Mesothelial cell of epicardium (in vitro differentiated cells): ENCODE results near the gene ADAR. TPM values are rescaled to one million over a fixed set of nuclear protein-coding genes. Genes with fewer than 3 reads are reported as not detected.

Experiments used
- DNase-seq, 2 experiments: peaks; one replicate each; pipeline ENCODE4 v3.0.0; 2021; ENCODE audit warnings: low spot score in 2 of 2; ENCODE audit not compliant: unreplicated experiment in 2 of 2
- H3K27ac Mint-ChIP-seq: 2 replicates; pipeline ENCODE4 v1.8.0; 2021; ENCODE audit warnings: mixed read lengths
- H3K27me3 Mint-ChIP-seq: 2 replicates; pipeline ENCODE4 v1.8.0; 2021; ENCODE audit warnings: low read depth, mixed read lengths
- H3K36me3 Mint-ChIP-seq: 2 replicates; pipeline ENCODE4 v1.8.0; 2021; ENCODE audit warnings: mixed read lengths
- H3K4me1 Mint-ChIP-seq: 2 replicates; pipeline ENCODE4 v1.8.0; 2021; ENCODE audit warnings: mixed read lengths
- H3K4me3 Mint-ChIP-seq: 2 replicates; pipeline ENCODE4 v1.8.0; 2021; ENCODE audit warnings: mild to moderate bottlenecking, moderate library complexity, mixed read lengths
- H3K9me3 Mint-ChIP-seq: 2 replicates; pipeline ENCODE4 v1.8.0; 2021; ENCODE audit warnings: mixed read lengths
- CTCF ChIP-seq: fragments of 200-600 bp; sonication (generic); IDR thresholded peaks from one replicate; pipeline ENCODE4 v1.5.0; 2021; ENCODE audit warnings: antibody characterized with exemption; ENCODE audit not compliant: unreplicated experiment
- total RNA-seq: library from RNA; stranded (reverse); gene quantifications from 3 replicates; pipeline ENCODE4 v1.2.1, GENCODE V29; 2021

Gene ADAR
- total RNA-seq, 1 donor from 2014 or later: 229 TPM

- Mint-ChIP-seq H3K27me3 (no peaks in the 10 kb centered on the region), H3K36me3 (peaks cover 38% of the 10 kb centered on the region), H3K27ac (no peak overlapping the region), H3K9me3 (no peaks in the 10 kb centered on the region), H3K4me1 (peaks cover 37% of the 10 kb centered on the region), H3K4me3 (no peak overlapping the region)
- no peak for TF ChIP-seq CTCF
- no peak for DNase-seq
These were observed 56.0 kb downstream of the ADAR start for GRCh38 chr1:154552036-154552435.

- DNase-seq: no peak
- H3K27ac Mint-ChIP-seq: no peak overlapping the region
- peaks cover 38% of the 10 kb centered on the region for H3K36me3 Mint-ChIP-seq
- TF ChIP-seq CTCF: no peak
- no peaks in the 10 kb centered on the region for H3K9me3 Mint-ChIP-seq
- H3K4me1 Mint-ChIP-seq: peaks cover 37% of the 10 kb centered on the region
- no peaks in the 10 kb centered on the region for H3K27me3 Mint-ChIP-seq
- H3K4me3 Mint-ChIP-seq: no peak overlapping the region
These were observed 56.5 kb downstream of the ADAR start for GRCh38 chr1:154551474-154551873.

- H3K36me3 Mint-ChIP-seq: peaks cover 38% of the 10 kb centered on the region
These were observed 57.3 kb downstream of the ADAR start for GRCh38 chr1:154550657-154551056.

GRCh38 chr1:154550070-154550469 is 57.9 kb downstream of the ADAR start:
- H3K27ac Mint-ChIP-seq: peak overlapping the region; percentile 14
- H3K4me3 Mint-ChIP-seq: no peak overlapping the region
- no peak for TF ChIP-seq CTCF
- peaks cover 26% of the 10 kb centered on the region for H3K4me1 Mint-ChIP-seq
- no peaks in the 10 kb centered on the region for H3K27me3 Mint-ChIP-seq
- no peak for DNase-seq
- H3K36me3 Mint-ChIP-seq: peaks cover 36% of the 10 kb centered on the region
- no peaks in the 10 kb centered on the region for H3K9me3 Mint-ChIP-seq

More at GRCh38 chr1:154550657-154551056, 57.3 kb downstream of the ADAR start:
- TF ChIP-seq CTCF: no peak
- no peak for DNase-seq
- H3K4me1 Mint-ChIP-seq: peaks cover 29% of the 10 kb centered on the region
- no peak overlapping the region for H3K4me3 Mint-ChIP-seq
- no peaks in the 10 kb centered on the region for H3K27me3 Mint-ChIP-seq
- no peak overlapping the region for H3K27ac Mint-ChIP-seq
- no peaks in the 10 kb centered on the region for H3K9me3 Mint-ChIP-seq

GRCh38 chr1:154549202-154549770 is 58.7 kb downstream of the ADAR start:
- TF ChIP-seq CTCF: no peak
- H3K9me3 Mint-ChIP-seq: no peaks in the 10 kb centered on the region
- H3K27me3 Mint-ChIP-seq: peaks cover 4% of the 10 kb centered on the region
- H3K36me3 Mint-ChIP-seq: peaks cover 32% of the 10 kb centered on the region
- peaks cover 26% of the 10 kb centered on the region for H3K4me1 Mint-ChIP-seq
- no peak overlapping the region for H3K27ac Mint-ChIP-seq
- H3K4me3 Mint-ChIP-seq: no peak overlapping the region
- no peak for DNase-seq

- H3K4me3 Mint-ChIP-seq: no peak overlapping the region
- H3K9me3 Mint-ChIP-seq: no peaks in the 10 kb centered on the region
- no peak for DNase-seq
- peaks cover 26% of the 10 kb centered on the region for H3K4me1 Mint-ChIP-seq
- no peak for TF ChIP-seq CTCF
- peaks cover 23% of the 10 kb centered on the region for H3K36me3 Mint-ChIP-seq
- peak overlapping the region; percentile 71 for H3K27ac Mint-ChIP-seq
- peaks cover 13% of the 10 kb centered on the region for H3K27me3 Mint-ChIP-seq
These were observed 60.0 kb downstream of the ADAR start for GRCh38 chr1:154548028-154548427.
